HCT116 (cell line): Measurements from ENCODE around the gene RGL2.

Experiments
- CTCF ChIP-seq, 3 experiments: fragments of 200-600 bp in 1 of 3; sonication (generic) in 1 of 3; IDR thresholded peaks in 2 of 3; conservative IDR thresholded peaks in 1 of 3; 2 replicates each; pipeline ENCODE4 v1.5.1; 2012 to 2017; ENCODE audit warnings: low read depth in 2 of 3, low read length in 2 of 3, antibody characterized with exemption in 1 of 3, borderline replicate concordance in 1 of 3, control low read depth in 1 of 3, mild to moderate bottlenecking in 1 of 3, mixed read lengths in 1 of 3, mixed run types in 1 of 3, moderate library complexity in 1 of 3; ENCODE audit not compliant: insufficient read depth in 1 of 3
- EZH2 ChIP-seq: fragments of 200-600 bp; sonication (generic); IDR thresholded peaks from 2 replicates; pipeline ENCODE4 v1.6.1; 2017; ENCODE audit warnings: antibody characterized with exemption, mixed run types
- EZH2phosphoT487 ChIP-seq: fragments of 200-600 bp; IDR thresholded peaks from 2 replicates; pipeline ENCODE4 v1.6.1; 2018; ENCODE audit warnings: antibody characterized with exemption, borderline replicate concordance
- FOSL1 ChIP-seq: IDR thresholded peaks from 2 replicates; pipeline ENCODE4 v1.6.1; 2012; ENCODE audit warnings: low read depth
- POLR2A ChIP-seq: IDR thresholded peaks from 2 replicates; pipeline ENCODE4 v1.7.0; 2011; ENCODE audit warnings: borderline replicate concordance; ENCODE audit not compliant: insufficient read depth, insufficient read length; ENCODE audit errors: extremely low read depth
- SIN3A ChIP-seq: IDR thresholded peaks from 2 replicates; pipeline ENCODE4 v1.6.1; 2012; ENCODE audit warnings: low read depth
- SP1 ChIP-seq: IDR thresholded peaks from 2 replicates; pipeline ENCODE4 v1.6.1; 2012; ENCODE audit warnings: low read depth
- YY1 ChIP-seq: IDR thresholded peaks from 2 replicates; pipeline ENCODE4 v1.6.1; 2011; ENCODE audit warnings: low read length, low read depth, moderate library complexity, mild to moderate bottlenecking; ENCODE audit not compliant: insufficient replicate concordance; ENCODE audit errors: extremely low read depth
- ZFX ChIP-seq: fragments of 450-650 bp; IDR thresholded peaks from 2 replicates; pipeline ENCODE4 v1.6.1; 2017

GRCh38 chr6:33252759-33253158 is 46.0 kb downstream of the RGL2 start:
- TF ChIP-seq CTCF (IDR thresholded peaks at IDR 0.05 in 2 of 3, conservative IDR thresholded peaks at IDR 0.05 in 1 of 3; ENCODE audit: borderline replicate concordance in 1 of 3, insufficient read depth in 1 of 3, low read depth in 2 of 3, low read length in 2 of 3) (no peak), SP1 (no peak), YY1 (no peak), POLR2A (no peak), EZH2 (no peak), ZFX (no peak), FOSL1 (no peak), EZH2phosphoT487 (no peak), SIN3A (no peak)
